Motor neuron (in vitro differentiated cells): ENCODE results near the gene ADIRF. TPM values are rescaled to one million over a fixed set of nuclear protein-coding genes. Genes with fewer than 3 reads are reported as not detected.
"Not testable (repeated sequence)": the region's sequence is repeated elsewhere in the genome, so short reads cannot be mapped to it uniquely, and the experiment has no call there.

Experiments used
- ATAC-seq, 8 experiments: fragments of 200-7000 bp; cut with Tn5 transposase; replicated peaks in 6 of 8; 2 replicates each; pipeline ENCODE4 v1.8.0; 2021; ENCODE audit warnings: mild to moderate bottlenecking in 8 of 8, moderate library complexity in 8 of 8
- H3K27ac ChIP-seq, 2 donors: fragments of 250-450 bp; sonication (Bioruptor Pico); 2 replicates each; pipeline ENCODE4 v1.9.0; 2021; ENCODE audit warnings: antibody characterized with exemption in 2 of 2, mild to moderate bottlenecking in 2 of 2, moderate library complexity in 1 of 2
- H3K4me1 ChIP-seq, 2 donors: fragments of 250-450 bp; sonication (Bioruptor Pico); replicated peaks in 1 of 2; 2 replicates each; pipeline ENCODE4 v1.6.1; 2021; ENCODE audit warnings: antibody characterized with exemption in 2 of 2, mild to moderate bottlenecking in 2 of 2, moderate library complexity in 1 of 2
- H3K4me3 ChIP-seq, 5 donors: fragments of 250-450 bp; sonication (Bioruptor Pico); 2 replicates each; pipeline ENCODE4 v1.9.0; 2021; ENCODE audit warnings: antibody characterized with exemption in 5 of 5, mild to moderate bottlenecking in 5 of 5, moderate library complexity in 4 of 5
- WGBS, 10 experiments: fragments of 450-650 bp; shearing (Covaris generic); methylation state at CpG; one replicate each; pipeline ENCODE4 v1.0.0; 2022; 5-methylcytosine and 5-hydroxymethylcytosine counted together
- in situ Hi-C, 9 experiments: fragments of 400-800 bp; cut with MboI; loops; one replicate each; pipeline ENCODE4 v1.15.0; 2021; ENCODE audit warnings: low sequenced_read_pairs in 9 of 9, low pct_unique_long_range_greater_than_20kb in 2 of 9; ENCODE audit not compliant: unreplicated experiment in 9 of 9
- total RNA-seq, 8 experiments: library from RNA; unstranded; fragments of 300-600 nt; gene quantifications; 2 replicates each; pipeline versions ENCODE4 v1.2.3 to v1.2.4, GENCODE V29; 2022

ADIRF gene
- total RNA-seq, 8 experiments from 2014 or later: 0.49 to 63.7 (median 1.2) TPM; not detected in 1

DNA sequence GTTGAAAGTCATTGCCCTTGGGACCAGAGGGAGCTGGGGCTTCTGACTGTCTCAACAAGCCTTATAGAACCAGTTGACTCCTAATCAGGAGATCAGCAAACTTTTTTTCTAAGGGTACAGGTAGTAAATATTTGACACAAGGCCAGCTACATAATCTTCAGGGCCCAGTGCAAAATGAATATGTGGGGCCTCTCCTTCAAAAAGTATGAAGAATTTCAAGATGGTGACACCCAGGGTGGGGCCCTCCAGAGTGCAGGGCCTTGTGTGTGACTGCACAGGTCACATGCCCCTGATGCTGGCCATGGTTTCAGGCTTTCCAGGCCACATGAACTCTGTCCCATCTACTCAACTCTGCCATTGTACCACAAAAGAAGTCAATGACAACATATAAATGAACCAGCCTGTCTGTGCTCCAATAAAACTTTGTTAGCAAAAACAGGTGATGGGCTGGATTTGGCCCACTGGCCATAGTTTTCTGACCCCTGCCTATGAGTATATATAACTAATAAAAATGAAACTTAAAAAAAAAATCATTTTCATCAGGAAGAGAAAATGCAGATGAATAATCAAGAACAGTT lies 17.0 kb upstream of the ADIRF start:
- peak in 2 of 8 experiments; percentile 7 to 12 for ATAC-seq

DNA sequence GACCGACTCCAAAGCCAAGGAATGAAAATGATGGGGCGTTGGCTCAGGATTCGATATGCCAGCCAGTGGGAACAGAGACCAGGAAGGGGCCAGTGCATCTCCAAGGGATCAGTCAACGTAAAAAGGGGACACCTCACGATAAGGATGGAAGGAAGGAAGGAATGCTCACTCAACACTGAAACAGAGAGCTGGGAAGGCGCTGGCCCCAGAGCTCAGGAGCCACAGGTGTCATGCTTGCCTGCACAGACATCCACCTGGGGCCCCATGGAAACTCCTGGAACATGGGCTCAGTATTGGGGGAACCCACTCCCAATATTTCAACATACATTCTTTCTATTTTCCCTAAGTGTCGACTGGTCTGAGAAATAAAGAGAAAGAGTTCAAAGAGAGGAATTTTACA lies 16.2 kb upstream of the ADIRF start:
- Histone ChIP-seq H3K4me1 (peaks cover 41 to 43% of the 10 kb centered on the region in 2 donors), H3K27ac (no peak overlapping the region), H3K4me3 (no peak overlapping the region)
- 77 to 100% (median 91%) methylated on average over 1 to 7 of the region's 7 CpGs; no CpG with 5 or more reads in 4 of the 10 experiments for WGBS, 10 experiments
- no peak for ATAC-seq
- in situ Hi-C loops: no loop called here

More for the DNA sequence above, 17.0 kb upstream of the ADIRF start:
- H3K4me3 ChIP-seq: no peak overlapping the region
- H3K4me1 ChIP-seq: peaks cover 39 to 42% of the 10 kb centered on the region in 2 donors
- in situ Hi-C loops: no loop called here
- H3K27ac ChIP-seq: no peak overlapping the region

- H3K27ac ChIP-seq, ATAC-seq, H3K4me3 ChIP-seq, in situ Hi-C loops: not testable (repeated sequence)
- WGBS, 10 experiments: 86 to 100% (median 98%) methylated on average over 2 to 10 of the region's 10 CpGs
- peaks cover 41 to 43% of the 10 kb centered on the region in 2 donors for H3K4me1 ChIP-seq
These were observed 15.6 kb upstream of the ADIRF start for GRCh38 chr10:86952697-86953096.

GRCh38 chr10:86953747-86954680 lies 14.3 kb upstream of the ADIRF start:
- ATAC-seq: peak; percentile 71 to 91 (median 78)
- WGBS, 10 experiments: 0 to 67% (median 20%) methylated on average over 1 to 5 of the region's 15 CpGs; no CpG with 5 or more reads in 3 of the 10 experiments
- H3K27ac ChIP-seq: peak overlapping the region; percentile 89 to 95
- in situ Hi-C loops: no loop called here
- no peak overlapping the region for H3K4me3 ChIP-seq
- peaks cover 47 to 55% of the 10 kb centered on the region in 2 donors for H3K4me1 ChIP-seq

GRCh38 chr10:86954681-86955500 lies 13.4 kb upstream of the ADIRF start:
- H3K4me3 ChIP-seq: no peak overlapping the region
- peak overlapping the region; percentile 84 to 95 for H3K27ac ChIP-seq
- peak in 2 of 8 experiments; percentile 0 to 5 for ATAC-seq
- in situ Hi-C loops: no loop called here
- WGBS, 10 experiments: 10 to 17% methylated on average over 2 to 3 of the region's 13 CpGs; no CpG with 5 or more reads in 8 of the 10 experiments
- H3K4me1 ChIP-seq: peaks cover 53 to 63% of the 10 kb centered on the region in 2 donors

DNA sequence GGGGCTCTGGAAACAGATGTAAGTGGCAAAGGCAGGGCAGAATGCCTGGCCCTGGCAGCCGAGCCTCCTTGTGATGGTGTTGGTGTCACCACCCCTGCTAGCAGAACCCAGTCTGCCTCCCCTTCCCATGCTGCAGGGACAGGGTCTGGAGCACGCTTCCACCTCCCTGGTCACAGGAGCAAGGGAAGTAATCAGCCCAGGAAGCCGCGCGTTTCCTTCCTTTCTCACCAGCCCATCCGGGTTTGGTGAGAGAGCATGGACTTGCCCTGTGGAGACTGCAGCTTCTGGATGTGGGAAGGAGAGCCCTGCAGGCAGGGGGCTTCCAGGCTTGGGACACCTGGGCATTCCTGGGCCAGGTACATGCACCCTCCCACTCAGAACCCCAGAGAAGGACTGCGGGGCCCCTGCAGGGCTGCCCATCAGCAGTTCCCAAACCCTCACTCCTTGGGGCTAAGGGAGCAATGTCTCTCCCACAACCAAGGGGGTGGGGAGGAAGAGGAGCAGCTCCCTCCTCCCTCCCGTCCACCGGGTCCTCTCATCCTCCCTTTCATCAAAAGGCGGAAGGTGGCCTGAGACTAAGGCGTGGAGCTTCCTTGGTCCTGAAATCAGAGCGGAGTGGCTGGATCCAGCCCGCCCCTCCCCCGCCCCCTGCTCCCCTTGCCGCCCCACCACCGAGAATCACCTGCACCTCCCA lies 12.6 kb upstream of the ADIRF start:
- in situ Hi-C loops: no loop called here
- 73% methylated on average over 3 of the region's 16 CpGs; no CpG with 5 or more reads in 9 of the 10 experiments for WGBS, 10 experiments

GRCh38 chr10:86956195-86956847 lies 12.0 kb upstream of the ADIRF start:
- ATAC-seq: no peak
- in situ Hi-C loops: no loop called here
- H3K4me3 ChIP-seq: no peak overlapping the region
- peaks cover 66 to 76% of the 10 kb centered on the region in 2 donors for H3K4me1 ChIP-seq
- peak overlapping the region; percentile 84 to 95 for H3K27ac ChIP-seq
- 33 to 100% (median 82%) methylated on average over 1 to 2 of the region's 7 CpGs; no CpG with 5 or more reads in 7 of the 10 experiments for WGBS, 10 experiments

More for the DNA sequence above, 12.6 kb upstream of the ADIRF start:
- H3K4me1 ChIP-seq: peaks cover 60 to 71% of the 10 kb centered on the region in 2 donors
- peak overlapping the region; percentile 84 to 95 for H3K27ac ChIP-seq
- no peak overlapping the region for H3K4me3 ChIP-seq
- no peak for ATAC-seq

DNA sequence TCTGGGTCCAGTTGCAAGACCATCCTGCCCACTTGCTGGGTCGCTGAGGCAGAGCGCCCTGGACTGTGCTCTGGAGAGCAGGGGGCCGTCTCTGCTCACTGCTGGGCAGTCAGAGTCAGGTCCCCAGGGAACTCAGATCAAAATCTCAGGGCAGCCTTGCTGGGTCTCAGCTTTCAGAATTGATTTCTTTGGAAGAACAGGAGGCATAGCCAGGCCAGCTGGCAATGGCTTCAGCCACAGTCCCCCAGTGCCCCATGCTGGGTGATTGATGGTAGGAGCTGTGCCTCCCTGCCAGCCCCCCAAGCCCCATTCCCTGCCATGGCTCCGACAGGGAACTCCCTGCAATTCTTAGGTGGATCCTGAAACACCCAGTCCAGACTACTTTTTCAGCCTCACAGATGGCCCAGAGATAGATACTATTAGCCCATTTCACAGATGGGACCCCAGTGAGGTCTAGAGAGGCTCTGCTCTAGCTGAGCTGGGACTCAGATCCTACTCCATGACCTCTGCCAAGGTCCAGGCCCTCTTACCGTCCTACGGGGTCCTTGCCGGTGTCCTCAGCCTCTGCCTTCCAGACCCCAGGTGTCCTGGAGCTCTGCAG lies 11.3 kb upstream of the ADIRF start:
- in situ Hi-C loops: no loop called here
- Histone ChIP-seq H3K4me3 (no peak overlapping the region), H3K27ac (peak overlapping the region in 1 of 2 donors; percentile 95), H3K4me1 (peaks cover 66 to 76% of the 10 kb centered on the region in 2 donors)
- no peak for ATAC-seq
- WGBS, 10 experiments: 40 to 100% (median 73%) methylated on average over 1 to 4 of the region's 7 CpGs; no CpG with 5 or more reads in 4 of the 10 experiments

- peak within 1 kb of the TSS; percentile 19 to 45 (median 33) for H3K4me3 ChIP-seq
- peaks cover 66 to 76% of the 10 kb centered on the region in 2 donors for H3K4me1 ChIP-seq
- in situ Hi-C loops: no loop called here
- no peak for ATAC-seq
- peak within 1 kb of the TSS; percentile 95 to 97 for H3K27ac ChIP-seq
- WGBS, 10 experiments: 70 to 100% (median 86%) methylated on average over 1 to 5 of the region's 9 CpGs; no CpG with 5 or more reads in 6 of the 10 experiments
These were observed 10.7 kb upstream of the ADIRF start, which contains the start of gene MMRN2 for GRCh38 chr10:86957471-86958115. Gene MMRN2, minus strand, starts transcription at chr10:86957615. Its CDS starts 74 bp downstream, at chr10:86957541.

DNA sequence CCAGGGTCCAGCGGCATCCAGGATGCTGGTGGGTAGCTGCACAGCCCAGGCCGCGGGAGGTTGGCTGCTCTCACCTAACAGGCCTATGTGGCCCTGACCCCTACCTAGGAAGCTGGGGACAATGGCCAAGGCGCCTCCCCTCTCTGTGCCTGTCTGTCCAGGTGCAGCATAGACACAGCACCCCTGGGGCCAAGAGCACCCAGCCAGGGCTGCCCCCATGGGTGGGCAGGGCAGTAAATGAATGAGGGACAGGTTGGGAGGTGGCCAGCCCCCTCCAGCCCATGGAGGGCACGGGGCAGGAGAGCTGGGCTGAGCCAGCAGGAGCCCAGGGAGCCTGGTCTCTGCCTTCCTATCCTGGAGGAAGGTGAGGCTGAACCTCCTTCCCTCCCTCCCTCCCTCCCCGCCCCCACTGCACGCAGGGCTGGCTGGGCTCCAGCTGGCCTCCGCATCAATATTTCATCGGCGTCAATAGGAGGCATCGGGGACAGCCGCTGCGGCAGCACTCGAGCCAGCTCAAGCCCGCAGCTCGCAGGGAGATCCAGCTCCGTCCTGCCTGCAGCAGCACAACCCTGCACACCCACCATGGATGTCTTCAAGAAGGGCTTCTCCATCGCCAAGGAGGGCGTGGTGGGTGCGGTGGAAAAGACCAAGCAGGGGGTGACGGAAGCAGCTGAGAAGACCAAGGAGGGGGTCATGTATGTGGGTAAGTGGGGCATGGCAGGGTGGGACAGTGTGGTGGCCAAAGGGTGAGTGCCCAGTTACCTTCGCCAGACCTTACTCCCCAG lies 10.0 kb upstream of the ADIRF start, which contains the start of gene SNCG:
Gene SNCG, plus strand, starts transcription at position 484 of the 785 bp plus-strand sequence. Its CDS starts 99 bp downstream, at position 583.
- Histone ChIP-seq H3K4me3 (peak within 1 kb of the TSS; percentile 19 to 45 (median 33)), H3K4me1 (peaks cover 65 to 76% of the 10 kb centered on the region in 2 donors), H3K27ac (peak within 1 kb of the TSS; percentile 95 to 97)
- in situ Hi-C loops: no loop called here
- ATAC-seq: peak in 7 of 8 experiments; percentile 1 to 70 (median 63)
- WGBS, 10 experiments: 100% methylated on average over 2 of the region's 22 CpGs; no CpG with 5 or more reads in 9 of the 10 experiments
